ENCODE measurements around the gene CYTH4.

DNA sequence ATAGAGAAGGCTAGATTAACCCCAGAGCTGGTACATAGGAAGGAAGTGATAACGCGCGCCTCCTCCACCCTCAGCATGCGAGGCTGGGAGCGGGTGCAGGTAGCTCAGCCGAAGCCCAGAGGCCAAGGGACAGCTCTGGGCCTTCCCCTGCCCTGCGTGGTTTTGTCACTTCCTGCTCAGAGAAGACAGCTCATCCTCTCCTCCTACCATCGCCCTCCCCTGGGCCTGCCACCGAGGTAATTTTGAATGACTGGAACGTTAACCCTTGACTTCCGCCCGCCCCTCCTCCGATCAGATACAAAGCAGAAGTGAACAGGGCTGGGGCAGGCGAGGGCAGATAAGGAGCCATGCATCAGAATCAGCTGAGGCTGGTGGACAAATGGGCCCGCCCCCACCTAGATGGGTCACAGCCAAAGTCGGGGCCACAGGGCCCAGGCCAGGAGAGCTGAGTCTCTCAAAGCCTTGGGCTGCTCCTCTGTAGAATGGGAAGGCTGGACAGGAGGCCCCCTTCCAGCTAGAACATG lies 39.9 kb upstream of the CYTH4 start:
- TF ChIP-seq, protein P1, sequence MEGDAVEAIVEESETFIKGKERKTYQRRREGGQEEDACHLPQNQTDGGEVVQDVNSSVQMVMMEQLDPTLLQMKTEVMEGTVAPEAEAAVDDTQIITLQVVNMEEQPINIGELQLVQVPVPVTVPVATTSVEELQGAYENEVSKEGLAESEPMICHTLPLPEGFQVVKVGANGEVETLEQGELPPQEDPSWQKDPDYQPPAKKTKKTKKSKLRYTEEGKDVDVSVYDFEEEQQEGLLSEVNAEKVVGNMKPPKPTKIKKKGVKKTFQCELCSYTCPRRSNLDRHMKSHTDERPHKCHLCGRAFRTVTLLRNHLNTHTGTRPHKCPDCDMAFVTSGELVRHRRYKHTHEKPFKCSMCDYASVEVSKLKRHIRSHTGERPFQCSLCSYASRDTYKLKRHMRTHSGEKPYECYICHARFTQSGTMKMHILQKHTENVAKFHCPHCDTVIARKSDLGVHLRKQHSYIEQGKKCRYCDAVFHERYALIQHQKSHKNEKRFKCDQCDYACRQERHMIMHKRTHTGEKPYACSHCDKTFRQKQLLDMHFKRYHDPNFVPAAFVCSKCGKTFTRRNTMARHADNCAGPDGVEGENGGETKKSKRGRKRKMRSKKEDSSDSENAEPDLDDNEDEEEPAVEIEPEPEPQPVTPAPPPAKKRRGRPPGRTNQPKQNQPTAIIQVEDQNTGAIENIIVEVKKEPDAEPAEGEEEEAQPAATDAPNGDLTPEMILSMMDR (conservative IDR thresholded peaks at IDR 0.05; ENCODE audit: low read length) = no peak
- TF ChIP-seq EZH2phosphoT487 (IDR thresholded peaks at IDR 0.05; ENCODE audit: borderline replicate concordance, low read depth, low read length) = no peak

All from OCI-LY7 (cell line).